ENCODE results near the gene YEATS2. TPM values are rescaled to one million over a fixed set of nuclear protein-coding genes. Genes with fewer than 3 reads are reported as not detected.
A peak's percentile ranks its signal among the peaks of the same experiment; 100 is the strongest.
"Not testable (repeated sequence)": the region's sequence is repeated elsewhere in the genome, so short reads cannot be mapped to it uniquely, and the experiment has no call there.

Gene YEATS2
- 36.3 and 54.5 TPM in 2 replicates for total RNA-seq

- no peak for DNase-seq (ENCODE audit: extremely low read depth, low read depth, low spot score)
Measured at GRCh38 chr3:183697610-183698317, at the start of gene YEATS2. YEATS2 (plus strand) TSS chr3:183697797; CDS start chr3:183715163, 17,366 bp downstream.

GRCh38 chr3:183650554-183650953 lies 47.0 kb upstream of the YEATS2 start:
- DNase-seq (ENCODE audit: extremely low read depth, low read depth, low spot score), result no peak

GRCh38 chr3:183653209-183654064 lies 44.2 kb upstream of the YEATS2 start:
- no peak for DNase-seq (ENCODE audit: extremely low read depth, low read depth, low spot score)

- no peak for DNase-seq (ENCODE audit: extremely low read depth, low read depth, low spot score)
Measured at GRCh38 chr3:183654727-183655126, 42.9 kb upstream of the YEATS2 start.

- DNase-seq (ENCODE audit: extremely low read depth, low read depth, low spot score), result no peak
Measured at GRCh38 chr3:183662099-183662498, 35.5 kb upstream of the YEATS2 start.

- DNase-seq (ENCODE audit: extremely low read depth, low read depth, low spot score), result peak; percentile 29
Measured at GRCh38 chr3:183664913-183665381, 32.6 kb upstream of the YEATS2 start.

GRCh38 chr3:183680061-183680460 lies 17.5 kb upstream of the YEATS2 start:
- DNase-seq (ENCODE audit: extremely low read depth, low read depth, low spot score), result no peak

- no peak for DNase-seq (ENCODE audit: extremely low read depth, low read depth, low spot score)
Measured at GRCh38 chr3:183687705-183688104, 9.9 kb upstream of the YEATS2 start.

- no peak for DNase-seq (ENCODE audit: extremely low read depth, low read depth, low spot score)
Measured at GRCh38 chr3:183688874-183689273, 8.7 kb upstream of the YEATS2 start.

GRCh38 chr3:183689621-183690020 lies 8.0 kb upstream of the YEATS2 start:
- DNase-seq (ENCODE audit: extremely low read depth, low read depth, low spot score), result not testable (repeated sequence)

- no peak for DNase-seq (ENCODE audit: extremely low read depth, low read depth, low spot score)
Measured at GRCh38 chr3:183690402-183690995, 7.1 kb upstream of the YEATS2 start.

- no peak for DNase-seq (ENCODE audit: extremely low read depth, low read depth, low spot score)
Measured at GRCh38 chr3:183692436-183692835, 5.2 kb upstream of the YEATS2 start.

- DNase-seq (ENCODE audit: extremely low read depth, low read depth, low spot score), result no peak
Measured at GRCh38 chr3:183695569-183696364, 1.8 kb upstream of the YEATS2 start.

- no peak for DNase-seq (ENCODE audit: extremely low read depth, low read depth, low spot score)
Measured at GRCh38 chr3:183697123-183697609, 431 bp upstream of the YEATS2 start.

- no peak for DNase-seq (ENCODE audit: extremely low read depth, low read depth, low spot score)
Measured at GRCh38 chr3:183698318-183698751, 738 bp downstream of the YEATS2 start.

- no peak for DNase-seq (ENCODE audit: extremely low read depth, low read depth, low spot score)
Measured at GRCh38 chr3:183698756-183699155, 1.2 kb downstream of the YEATS2 start.

- DNase-seq (ENCODE audit: extremely low read depth, low read depth, low spot score), result no peak
Measured at GRCh38 chr3:183699238-183699947, 1.8 kb downstream of the YEATS2 start.

- DNase-seq (ENCODE audit: extremely low read depth, low read depth, low spot score), result no peak
Measured at GRCh38 chr3:183701744-183702143, 4.1 kb downstream of the YEATS2 start.

- DNase-seq (ENCODE audit: extremely low read depth, low read depth, low spot score), result not testable (repeated sequence)
Measured at GRCh38 chr3:183703892-183704291, 6.3 kb downstream of the YEATS2 start.

GRCh38 chr3:183710231-183710630 lies 12.6 kb downstream of the YEATS2 start:
- DNase-seq (ENCODE audit: extremely low read depth, low read depth, low spot score), result no peak
